Lower leg skin (tissue), 4 donors: ENCODE results near the gene PIGQ. TPM values are rescaled to one million over a fixed set of nuclear protein-coding genes. Genes with fewer than 3 reads are reported as not detected.

Source experiments
- DNase-seq, 2 donors: peaks; one replicate each; pipeline ENCODE4 v3.0.0-alpha.2; 2019; ENCODE audit warnings: low spot score in 2 of 2
- H3K4me3 ChIP-seq: fragments of 200-600 bp; sonication (generic); 2 replicates; pipeline ENCODE4 v1.5.1; 2017; ENCODE audit warnings: mild to moderate bottlenecking, low read depth; ENCODE audit not compliant: poor library complexity, severe bottlenecking
- POLR2A ChIP-seq, 2 donors: fragments of 450-650 bp; IDR thresholded peaks; one replicate each; pipeline ENCODE4 v1.6.1; 2016 to 2017; ENCODE audit warnings: antibody characterized with exemption in 2 of 2, mild to moderate bottlenecking in 1 of 2, moderate library complexity in 1 of 2
- WGBS, 2 donors: methylation state at CpG; one replicate each; pipeline ENCODE4 v1.1.5; 2018; 5-methylcytosine and 5-hydroxymethylcytosine counted together
- intact Hi-C: fragments of 100-400 bp; cut with DNase I; formaldehyde crosslinking; loops from one replicate; pipeline ENCODE4 v1.15.0; 2023; ENCODE audit warnings: low total_unique reads
- total RNA-seq, 4 donors: library from RNA; depleted of rRNA; stranded (reverse); fragments of >200 nt; gene quantifications; one replicate each; pipeline ENCODE4 v1.1.0, GENCODE V29; 2016
- TF ChIP-seq, protein P1 (sequence below), 3 donors: fragments of 450-650 bp; IDR thresholded peaks; one replicate each; pipeline ENCODE4 v1.5.1; 2016; ENCODE audit warnings: antibody characterized with exemption in 3 of 3, mild to moderate bottlenecking in 3 of 3, moderate library complexity in 2 of 3

The PIGQ gene
- total RNA-seq, 4 donors from 2014 or later: 33.2 to 46.1 (median 43.5) TPM

DNA sequence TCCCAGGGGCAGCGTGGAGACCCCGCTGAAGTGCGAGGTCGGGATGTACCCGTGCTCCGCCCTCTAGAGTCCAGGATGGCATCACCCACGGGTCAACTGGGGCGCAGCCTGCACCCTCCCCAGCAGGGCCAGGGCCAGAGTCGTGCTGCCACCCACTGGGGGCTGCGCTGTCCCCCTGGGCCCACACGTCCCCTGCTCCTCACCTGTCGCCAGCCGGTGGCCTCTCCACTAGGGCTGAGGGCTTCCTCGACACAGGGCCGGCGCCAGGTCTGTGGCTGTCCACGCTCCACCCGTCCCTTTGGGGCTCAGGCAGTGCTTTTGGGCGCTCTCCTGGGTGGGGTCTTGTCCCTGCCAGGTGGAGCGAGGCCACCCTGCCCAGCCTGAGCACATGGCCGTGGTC, 21.2 kb upstream of the PIGQ start:
- intact Hi-C loops: loop anchor here (10.0 kb wide), 1 partner anchor 116 kb away; the partner anchor contains the start of gene RHOT2
- no peak overlapping the region for H3K4me3 ChIP-seq
- 95 to 97% methylated on average over 19 of the region's 21 CpGs for WGBS, 2 donors
- no peak for DNase-seq
- no peak for TF ChIP-seq POLR2A (IDR thresholded peaks at IDR 0.05)
- TF ChIP-seq, protein P1, sequence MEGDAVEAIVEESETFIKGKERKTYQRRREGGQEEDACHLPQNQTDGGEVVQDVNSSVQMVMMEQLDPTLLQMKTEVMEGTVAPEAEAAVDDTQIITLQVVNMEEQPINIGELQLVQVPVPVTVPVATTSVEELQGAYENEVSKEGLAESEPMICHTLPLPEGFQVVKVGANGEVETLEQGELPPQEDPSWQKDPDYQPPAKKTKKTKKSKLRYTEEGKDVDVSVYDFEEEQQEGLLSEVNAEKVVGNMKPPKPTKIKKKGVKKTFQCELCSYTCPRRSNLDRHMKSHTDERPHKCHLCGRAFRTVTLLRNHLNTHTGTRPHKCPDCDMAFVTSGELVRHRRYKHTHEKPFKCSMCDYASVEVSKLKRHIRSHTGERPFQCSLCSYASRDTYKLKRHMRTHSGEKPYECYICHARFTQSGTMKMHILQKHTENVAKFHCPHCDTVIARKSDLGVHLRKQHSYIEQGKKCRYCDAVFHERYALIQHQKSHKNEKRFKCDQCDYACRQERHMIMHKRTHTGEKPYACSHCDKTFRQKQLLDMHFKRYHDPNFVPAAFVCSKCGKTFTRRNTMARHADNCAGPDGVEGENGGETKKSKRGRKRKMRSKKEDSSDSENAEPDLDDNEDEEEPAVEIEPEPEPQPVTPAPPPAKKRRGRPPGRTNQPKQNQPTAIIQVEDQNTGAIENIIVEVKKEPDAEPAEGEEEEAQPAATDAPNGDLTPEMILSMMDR (IDR thresholded peaks at IDR 0.05): no peak

DNA sequence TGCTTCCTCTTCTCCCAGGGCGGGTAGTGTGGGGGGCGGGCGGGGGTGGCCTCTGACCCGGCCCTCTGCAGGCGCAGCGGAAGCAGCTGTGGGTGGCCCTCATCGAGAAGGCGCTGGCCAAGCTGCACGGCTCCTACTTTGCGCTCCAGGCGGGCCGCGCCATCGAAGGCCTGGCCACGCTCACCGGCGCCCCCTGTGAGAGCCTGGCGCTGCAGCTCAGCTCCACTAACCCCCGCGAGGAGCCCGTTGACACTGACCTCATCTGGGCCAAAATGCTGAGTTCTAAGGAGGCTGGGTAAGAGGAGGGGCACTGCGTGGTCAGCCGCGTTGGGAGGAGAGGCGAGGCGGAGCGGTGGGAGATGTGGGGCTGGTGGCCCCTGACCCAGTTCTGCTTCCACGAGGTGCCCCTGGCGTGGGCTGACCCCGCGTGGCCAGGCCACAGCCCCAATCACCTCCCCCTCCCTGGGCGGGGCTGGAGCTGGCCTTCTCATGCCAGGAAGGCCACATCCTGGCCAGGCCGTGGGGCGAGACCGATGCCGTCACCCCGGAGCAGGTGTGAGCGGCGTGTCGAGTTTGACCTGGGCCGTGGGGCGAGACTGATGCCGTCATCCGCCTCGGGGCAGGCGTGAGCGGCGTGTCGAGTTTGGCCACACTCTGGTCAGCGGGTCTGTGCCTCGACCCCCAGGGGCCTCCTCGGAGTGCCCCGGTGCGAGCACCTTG, 20.1 kb upstream of the PIGQ start:
- no peak overlapping the region for H3K4me3 ChIP-seq
- DNase-seq: no peak
- 93 to 95% methylated on average over 46 to 51 of the region's 54 CpGs for WGBS, 2 donors
- TF ChIP-seq, protein P1 (IDR thresholded peaks at IDR 0.05): no peak
- no peak for TF ChIP-seq POLR2A (IDR thresholded peaks at IDR 0.05)
- intact Hi-C loops: loop anchor here (10.0 kb wide), 1 partner anchor 115 kb away; the partner anchor contains the start of gene RHOT2

DNA sequence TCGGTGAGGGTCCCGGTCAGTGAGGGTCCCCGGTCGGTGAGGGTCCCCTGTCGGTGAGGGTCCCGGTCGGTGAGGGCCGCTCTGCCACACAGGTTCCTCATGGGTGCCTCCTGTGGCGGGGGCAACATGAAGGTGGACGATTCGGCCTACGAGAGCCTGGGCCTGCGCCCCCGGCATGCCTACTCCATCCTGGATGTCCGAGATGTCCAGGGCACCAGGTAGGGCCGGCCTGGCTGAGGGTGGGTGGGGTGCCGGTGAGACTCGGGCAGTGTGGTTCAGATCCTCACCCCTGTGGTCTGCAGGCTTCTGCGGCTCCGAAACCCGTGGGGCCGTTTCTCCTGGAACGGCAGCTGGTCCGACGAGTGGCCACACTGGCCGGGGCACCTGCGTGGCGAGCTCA, 18.6 kb upstream of the PIGQ start:
- 97 to 98% methylated on average over 24 to 28 of the region's 28 CpGs for WGBS, 2 donors
- no peak for DNase-seq
- no peak overlapping the region for H3K4me3 ChIP-seq
- TF ChIP-seq, protein P1 (IDR thresholded peaks at IDR 0.05): no peak
- TF ChIP-seq POLR2A (IDR thresholded peaks at IDR 0.05): no peak
- intact Hi-C loops: no loop called here

DNA sequence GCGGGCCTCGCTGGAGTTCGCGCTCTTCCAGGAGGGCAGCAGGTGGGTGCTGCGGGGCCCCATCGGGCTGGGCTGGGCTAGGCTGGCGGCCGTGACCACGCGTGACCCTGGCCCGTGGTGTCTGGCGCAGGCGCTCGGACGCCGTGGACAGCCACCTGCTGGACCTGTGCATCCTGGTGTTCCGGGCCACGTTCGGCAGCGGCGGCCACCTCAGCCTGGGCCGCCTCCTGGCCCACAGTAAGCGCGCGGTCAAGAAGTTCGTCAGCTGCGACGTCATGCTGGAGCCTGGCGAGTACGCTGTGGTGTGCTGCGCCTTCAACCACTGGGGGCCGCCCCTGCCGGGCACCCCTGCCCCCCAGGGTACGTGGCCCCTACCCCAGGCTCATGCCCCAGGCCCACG, 17.6 kb upstream of the PIGQ start:
- no peak overlapping the region for H3K4me3 ChIP-seq
- intact Hi-C loops: no loop called here
- 94 to 97% methylated on average over 21 to 35 of the region's 35 CpGs for WGBS, 2 donors
- no peak for DNase-seq
- no peak for TF ChIP-seq POLR2A (IDR thresholded peaks at IDR 0.05)
- TF ChIP-seq, protein P1 (IDR thresholded peaks at IDR 0.05): no peak

DNA sequence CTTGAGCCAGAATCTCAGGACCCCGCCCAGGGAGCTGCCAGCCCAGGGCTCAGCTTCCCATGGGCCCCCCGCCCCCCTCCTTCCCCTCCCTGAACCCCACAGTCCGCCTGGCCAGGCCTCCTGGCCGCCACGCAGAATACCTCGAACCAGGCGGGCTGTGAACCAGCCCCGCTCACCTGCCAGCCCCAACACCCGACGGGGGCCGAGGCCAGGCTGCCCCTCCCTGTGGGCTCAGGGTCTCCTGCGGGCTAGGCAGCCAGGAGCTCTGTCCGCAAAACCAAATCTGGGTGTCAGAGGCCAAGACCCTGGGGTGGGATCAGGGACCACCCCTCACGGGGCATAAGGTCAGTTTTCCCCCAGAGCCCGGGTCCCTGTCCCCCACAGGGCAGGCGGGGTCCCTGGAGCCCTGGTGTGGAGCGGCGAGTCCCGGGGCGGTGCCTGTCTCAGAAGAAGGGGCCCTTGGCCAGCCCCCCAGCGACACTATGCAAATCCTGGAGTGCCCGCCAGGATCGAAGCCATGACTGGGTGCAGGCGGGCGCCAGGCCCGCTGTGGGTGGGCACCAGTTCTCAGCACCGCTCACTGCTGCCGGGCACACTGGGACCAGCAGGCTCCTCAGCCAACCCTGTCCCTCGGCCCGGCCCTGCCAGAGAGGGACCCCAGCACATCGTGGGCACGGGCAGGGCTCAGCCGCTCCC, 16.0 kb upstream of the PIGQ start:
- 91 to 96% methylated on average over 13 to 19 of the region's 33 CpGs for WGBS, 2 donors
- no peak overlapping the region for H3K4me3 ChIP-seq
- intact Hi-C loops: no loop called here
- DNase-seq: no peak
- TF ChIP-seq, protein P1 (IDR thresholded peaks at IDR 0.05): no peak
- TF ChIP-seq POLR2A (IDR thresholded peaks at IDR 0.05): no peak
